Gastrocnemius medialis (tissue), 4 donors: ENCODE data around the gene RAB11A. TPM values are rescaled to one million over a fixed set of nuclear protein-coding genes. Genes with fewer than 3 reads are reported as not detected.

Experiments used
- ATAC-seq, 2 donors: fragments of 150-250 bp; one replicate each; pipeline ENCODE4 v1.9.1; 2016
- DNase-seq, 2 donors: peaks; one replicate each; pipeline ENCODE4 v3.0.0-alpha.2; 2019
- H3K27ac ChIP-seq, 4 donors: fragments of 200-600 bp; sonication (generic); 1 replicate in 1 of 4; 2 replicates in 3 of 4; pipeline ENCODE4 v1.5.1; 2016 to 2018; ENCODE audit warnings: mild to moderate bottlenecking in 2 of 4, moderate library complexity in 1 of 4
- H3K27me3 ChIP-seq, 3 donors: fragments of 200-600 bp; sonication (generic) in 2 of 3; 1 replicate in 1 of 3; 2 replicates in 2 of 3; pipeline versions ENCODE4 v1.5.1 to v1.6.0; 2016 to 2019; ENCODE audit warnings: mild to moderate bottlenecking in 1 of 3, moderate library complexity in 1 of 3
- H3K36me3 ChIP-seq, 2 donors: fragments of 200-600 bp; sonication (generic) in 1 of 2; one replicate each; pipeline ENCODE4 v1.5.1; 2017 to 2018
- H3K4me1 ChIP-seq, 2 donors: fragments of 200-600 bp; sonication (generic) in 1 of 2; one replicate each; pipeline ENCODE4 v1.5.1; 2016 to 2017; ENCODE audit warnings: mild to moderate bottlenecking in 2 of 2
- H3K4me3 ChIP-seq, 4 donors: fragments of 200-600 bp; sonication (generic) in 3 of 4; 1 replicate in 1 of 4; 2 replicates in 3 of 4; pipeline ENCODE4 v1.5.1; 2016 to 2019; ENCODE audit warnings: mild to moderate bottlenecking in 2 of 4
- H3K9me3 ChIP-seq, 3 donors: fragments of 200-600 bp; sonication (generic) in 2 of 3; 1 replicate in 1 of 3; 2 replicates in 2 of 3; pipeline ENCODE4 v1.5.1; 2016 to 2019
- POLR2A ChIP-seq, 2 donors: fragments of 450-650 bp; IDR thresholded peaks; one replicate each; pipeline ENCODE4 v1.6.1; 2017; ENCODE audit warnings: antibody characterized with exemption in 2 of 2, mild to moderate bottlenecking in 2 of 2, moderate library complexity in 2 of 2
- in situ Hi-C, 4 donors: fragments of 200-750 bp; cut with MboI; loops; one replicate each; pipeline versions ENCODE4 v1.15.0 to v1.8.0; 2017; ENCODE audit warnings: low sequenced_read_pairs in 4 of 4
- intact Hi-C: fragments of 100-400 bp; cut with DNase I; formaldehyde crosslinking; loops from one replicate; pipeline ENCODE4 v1.15.1; 2023; ENCODE audit warnings: low total_unique reads
- total RNA-seq, 4 donors: library from RNA; depleted of rRNA; stranded (reverse); fragments of >200 nt; gene quantifications; one replicate each; pipeline versions ENCODE4 v1.1.0 to v1.2.3, GENCODE V29; 2016
- TF ChIP-seq, protein P1 (sequence below), 5 experiments: fragments of 450-650 bp in 3 of 5; fragments of 200-600 bp in 2 of 5; sonication (generic) in 2 of 5; IDR thresholded peaks in 4 of 5; conservative IDR thresholded peaks in 1 of 5; 1 replicate in 4 of 5; 2 replicates in 1 of 5; pipeline ENCODE4 v1.5.1; 2016 to 2019; ENCODE audit warnings: antibody characterized with exemption in 5 of 5, mild to moderate bottlenecking in 3 of 5, moderate library complexity in 3 of 5

The RAB11A gene
- total RNA-seq, 4 donors from 2014 or later: 93.0 to 207 (median 166) TPM

DNA sequence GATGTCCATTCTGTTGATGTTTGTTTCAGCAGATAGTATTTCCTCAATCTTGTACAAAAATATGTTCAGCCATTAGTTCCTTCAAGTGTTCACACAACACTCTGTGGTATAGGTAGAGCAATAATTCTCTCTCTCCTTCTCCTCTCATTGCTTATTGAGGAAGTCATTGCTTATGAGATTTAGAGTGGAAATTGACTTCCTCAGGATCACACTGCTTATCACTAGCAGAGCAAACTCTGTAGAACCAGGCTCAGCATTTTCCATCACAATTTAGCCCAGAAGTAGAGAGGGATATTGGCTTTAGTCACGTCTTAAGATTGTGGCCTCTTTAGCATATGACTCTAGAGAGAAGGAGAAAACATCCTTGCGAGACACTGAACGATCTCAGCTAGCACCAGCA is 31.2 kb downstream of the RAB11A start:
- no peak overlapping the region for H3K4me3 ChIP-seq
- no peaks in the 10 kb centered on the region for H3K9me3 ChIP-seq
- no peak for ATAC-seq
- no peaks in the 10 kb centered on the region for H3K27me3 ChIP-seq
- H3K36me3 ChIP-seq: peaks cover 0 to 42% of the 10 kb centered on the region in 2 donors
- intact Hi-C loops: no loop called here
- in situ Hi-C loops: no loop called here
- no peak for DNase-seq
- no peak for TF ChIP-seq POLR2A (IDR thresholded peaks at IDR 0.05)
- TF ChIP-seq, protein P1, sequence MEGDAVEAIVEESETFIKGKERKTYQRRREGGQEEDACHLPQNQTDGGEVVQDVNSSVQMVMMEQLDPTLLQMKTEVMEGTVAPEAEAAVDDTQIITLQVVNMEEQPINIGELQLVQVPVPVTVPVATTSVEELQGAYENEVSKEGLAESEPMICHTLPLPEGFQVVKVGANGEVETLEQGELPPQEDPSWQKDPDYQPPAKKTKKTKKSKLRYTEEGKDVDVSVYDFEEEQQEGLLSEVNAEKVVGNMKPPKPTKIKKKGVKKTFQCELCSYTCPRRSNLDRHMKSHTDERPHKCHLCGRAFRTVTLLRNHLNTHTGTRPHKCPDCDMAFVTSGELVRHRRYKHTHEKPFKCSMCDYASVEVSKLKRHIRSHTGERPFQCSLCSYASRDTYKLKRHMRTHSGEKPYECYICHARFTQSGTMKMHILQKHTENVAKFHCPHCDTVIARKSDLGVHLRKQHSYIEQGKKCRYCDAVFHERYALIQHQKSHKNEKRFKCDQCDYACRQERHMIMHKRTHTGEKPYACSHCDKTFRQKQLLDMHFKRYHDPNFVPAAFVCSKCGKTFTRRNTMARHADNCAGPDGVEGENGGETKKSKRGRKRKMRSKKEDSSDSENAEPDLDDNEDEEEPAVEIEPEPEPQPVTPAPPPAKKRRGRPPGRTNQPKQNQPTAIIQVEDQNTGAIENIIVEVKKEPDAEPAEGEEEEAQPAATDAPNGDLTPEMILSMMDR (IDR thresholded peaks at IDR 0.05 in 4 of 5, conservative IDR thresholded peaks at IDR 0.05 in 1 of 5): no peak
- H3K27ac ChIP-seq: no peak overlapping the region
- peaks cover 0 to 6% of the 10 kb centered on the region in 2 donors for H3K4me1 ChIP-seq

DNA sequence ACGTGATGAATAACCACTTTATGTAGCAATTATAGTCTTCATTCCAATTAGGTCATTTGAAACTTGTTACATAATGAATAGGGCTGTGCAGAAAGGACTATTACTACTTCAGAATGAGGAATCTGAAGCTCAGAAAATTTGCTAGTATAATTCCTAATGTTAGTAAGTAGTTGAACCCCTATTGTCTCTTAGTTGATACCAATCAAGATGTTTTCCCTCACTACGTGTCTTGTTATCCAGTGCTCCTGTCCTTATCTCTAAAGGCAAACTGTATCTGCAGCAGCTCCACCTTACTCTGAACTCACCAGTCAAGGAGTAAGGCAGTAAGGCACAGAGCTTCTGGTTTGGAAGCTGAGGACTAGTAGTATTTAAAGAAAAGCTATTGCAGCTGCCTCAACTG is 32.0 kb downstream of the RAB11A start:
- Histone ChIP-seq H3K9me3 (no peaks in the 10 kb centered on the region), H3K4me3 (no peak overlapping the region), H3K4me1 (peaks cover 0 to 11% of the 10 kb centered on the region in 2 donors), H3K36me3 (peaks cover 0 to 46% of the 10 kb centered on the region in 2 donors), H3K27ac (no peak overlapping the region), H3K27me3 (no peaks in the 10 kb centered on the region)
- DNase-seq: no peak
- ATAC-seq: no peak
- intact Hi-C loops: no loop called here
- in situ Hi-C loops: no loop called here
- TF ChIP-seq POLR2A (IDR thresholded peaks at IDR 0.05): no peak
- TF ChIP-seq, protein P1 (IDR thresholded peaks at IDR 0.05 in 4 of 5, conservative IDR thresholded peaks at IDR 0.05 in 1 of 5): no peak

DNA sequence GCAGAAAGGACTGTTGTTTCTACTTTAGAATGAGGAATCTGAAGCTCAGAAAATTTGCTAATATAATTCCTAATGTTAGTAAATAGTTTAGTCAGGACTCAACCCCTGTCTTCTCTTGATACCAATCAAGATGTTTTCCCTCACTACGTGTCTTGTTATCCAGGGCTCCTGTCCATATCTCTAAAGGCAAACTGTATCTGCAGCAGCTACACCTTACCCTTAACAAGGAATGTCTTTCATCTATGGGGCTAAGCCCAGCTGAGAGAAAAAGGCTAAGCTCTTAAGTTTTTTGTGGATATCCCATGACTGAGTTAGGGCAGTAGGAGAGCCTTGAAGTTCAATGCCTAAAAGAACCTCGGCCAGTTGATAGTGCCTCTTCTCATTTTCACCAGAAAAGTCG is 32.5 kb downstream of the RAB11A start:
- DNase-seq: no peak
- Histone ChIP-seq H3K4me3 (no peak overlapping the region), H3K27me3 (no peaks in the 10 kb centered on the region), H3K27ac (no peak overlapping the region), H3K9me3 (no peaks in the 10 kb centered on the region), H3K4me1 (peaks cover 0 to 16% of the 10 kb centered on the region in 2 donors), H3K36me3 (peaks cover 0 to 41% of the 10 kb centered on the region in 2 donors)
- in situ Hi-C loops (no loop called here), intact Hi-C loops (no loop called here)
- TF ChIP-seq, protein P1 (IDR thresholded peaks at IDR 0.05 in 4 of 5, conservative IDR thresholded peaks at IDR 0.05 in 1 of 5): no peak
- no peak for ATAC-seq

GRCh38 chr15:65902373-65902772 is 33.1 kb downstream of the RAB11A start:
- in situ Hi-C loops (no loop called here), intact Hi-C loops (no loop called here)
- Histone ChIP-seq H3K27ac (no peak overlapping the region), H3K9me3 (no peaks in the 10 kb centered on the region), H3K27me3 (no peaks in the 10 kb centered on the region), H3K4me3 (no peak overlapping the region), H3K4me1 (peaks cover 0 to 19% of the 10 kb centered on the region in 2 donors), H3K36me3 (peaks cover 0 to 36% of the 10 kb centered on the region in 2 donors)
- ATAC-seq (peak; percentile 36 to 41), DNase-seq (peak; percentile 17 to 40)
- no peak for TF ChIP-seq POLR2A (IDR thresholded peaks at IDR 0.05)
- TF ChIP-seq, protein P1 (IDR thresholded peaks at IDR 0.05 in 4 of 5, conservative IDR thresholded peaks at IDR 0.05 in 1 of 5): no peak
